HL-60 (cell line): ENCODE results near the gene B3GNT8.

Experiments
- DNase-seq, 2 experiments: peaks; one replicate each; pipeline ENCODE4 v3.0.0-alpha.2; 2010 to 2020; ENCODE audit warnings: low read depth in 1 of 2, low spot score in 1 of 2
- H3K27ac ChIP-seq: fragments of 250-450 bp; sonication (Bioruptor Pico); replicated peaks from 2 replicates; pipeline ENCODE4 v1.5.1; 2020; ENCODE audit warnings: mild to moderate bottlenecking, moderate library complexity
- H3K27me3 ChIP-seq: fragments of 250-450 bp; sonication (Bioruptor Pico); 2 replicates; pipeline ENCODE4 v1.5.1; 2021; ENCODE audit warnings: mild to moderate bottlenecking, moderate library complexity; ENCODE audit not compliant: insufficient read depth, poor library complexity, severe bottlenecking
- H3K4me3 ChIP-seq: replicated peaks from 2 replicates; pipeline ENCODE4 v1.5.1; 2011; ENCODE audit warnings: mild to moderate bottlenecking, control low read depth, low read length; ENCODE audit not compliant: insufficient read depth
- GABPA ChIP-seq: IDR thresholded peaks from 2 replicates; pipeline ENCODE4 v1.6.1; 2012; ENCODE audit warnings: low read depth
- POLR2AphosphoS5 ChIP-seq: IDR thresholded peaks from 2 replicates; pipeline ENCODE4 v1.6.1; 2012; ENCODE audit warnings: low read depth
- SPI1 ChIP-seq: IDR thresholded peaks from 2 replicates; pipeline ENCODE4 v1.6.1; 2012; ENCODE audit warnings: low read depth, mild to moderate bottlenecking, borderline replicate concordance
- TF ChIP-seq, protein P1 (sequence below): IDR thresholded peaks from one replicate; pipeline ENCODE4 v1.5.1; 2011; ENCODE audit warnings: low read length, control low read depth, inconsistent platforms; ENCODE audit not compliant: insufficient read depth
- TF ChIP-seq, protein P2 (sequence below): IDR thresholded peaks from 2 replicates; pipeline ENCODE4 v1.6.1; 2012; ENCODE audit warnings: low read depth; ENCODE audit not compliant: insufficient replicate concordance

Gene B3GNT8

DNA sequence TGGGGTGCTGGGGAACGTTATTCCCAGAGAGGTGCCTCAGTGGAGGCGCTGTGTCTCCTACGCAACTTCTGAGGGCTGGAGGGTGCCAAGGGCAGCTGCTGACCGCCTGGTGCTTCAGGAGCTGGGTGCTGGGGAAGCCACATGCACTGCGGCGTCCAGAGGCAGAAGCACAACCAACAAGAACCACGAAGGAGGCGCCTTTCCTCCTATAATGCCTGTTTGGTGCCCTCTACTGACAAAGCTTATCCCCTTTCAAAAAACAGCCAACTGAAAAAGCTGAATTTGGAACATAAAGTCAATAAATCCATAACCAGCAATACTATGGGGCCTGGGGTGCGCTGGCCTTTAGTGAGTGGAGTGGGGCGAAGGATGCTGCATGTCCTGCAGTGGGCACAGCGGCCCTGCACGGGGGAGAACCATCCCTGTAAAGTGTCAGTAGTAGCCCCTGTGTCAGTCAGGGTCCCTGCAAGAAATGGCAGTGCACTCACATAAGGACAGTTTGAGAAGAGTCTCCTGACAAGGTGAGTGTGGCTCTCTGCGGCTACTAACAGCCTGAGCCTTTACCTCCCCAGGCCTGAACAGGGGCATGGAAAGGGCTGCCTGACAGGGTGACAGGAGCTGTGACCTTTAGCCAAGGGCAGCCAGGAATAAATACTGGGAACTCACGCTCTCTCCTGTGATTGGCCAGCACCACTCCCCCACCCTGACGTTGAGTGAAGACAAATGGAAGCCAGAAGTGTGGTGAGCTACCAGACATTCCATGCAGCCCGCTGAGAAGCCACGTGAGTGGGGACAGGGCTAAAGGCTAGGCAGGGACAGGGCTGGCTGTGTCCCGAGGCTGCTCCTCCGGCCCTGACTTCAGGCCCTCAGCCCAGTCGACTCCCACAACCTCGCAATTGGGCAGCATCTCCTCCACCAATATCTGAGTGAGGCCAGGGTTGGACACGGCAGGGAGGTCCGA lies 4.5 kb upstream of the B3GNT8 start:
- H3K27ac ChIP-seq, result peak overlapping the region; percentile 46; the same call in 1 of the 2 replicates
- no peak overlapping the region for H3K4me3 ChIP-seq
- no peaks in the 10 kb centered on the region for H3K27me3 ChIP-seq
- TF ChIP-seq SPI1, result no peak
- TF ChIP-seq, protein P1, sequence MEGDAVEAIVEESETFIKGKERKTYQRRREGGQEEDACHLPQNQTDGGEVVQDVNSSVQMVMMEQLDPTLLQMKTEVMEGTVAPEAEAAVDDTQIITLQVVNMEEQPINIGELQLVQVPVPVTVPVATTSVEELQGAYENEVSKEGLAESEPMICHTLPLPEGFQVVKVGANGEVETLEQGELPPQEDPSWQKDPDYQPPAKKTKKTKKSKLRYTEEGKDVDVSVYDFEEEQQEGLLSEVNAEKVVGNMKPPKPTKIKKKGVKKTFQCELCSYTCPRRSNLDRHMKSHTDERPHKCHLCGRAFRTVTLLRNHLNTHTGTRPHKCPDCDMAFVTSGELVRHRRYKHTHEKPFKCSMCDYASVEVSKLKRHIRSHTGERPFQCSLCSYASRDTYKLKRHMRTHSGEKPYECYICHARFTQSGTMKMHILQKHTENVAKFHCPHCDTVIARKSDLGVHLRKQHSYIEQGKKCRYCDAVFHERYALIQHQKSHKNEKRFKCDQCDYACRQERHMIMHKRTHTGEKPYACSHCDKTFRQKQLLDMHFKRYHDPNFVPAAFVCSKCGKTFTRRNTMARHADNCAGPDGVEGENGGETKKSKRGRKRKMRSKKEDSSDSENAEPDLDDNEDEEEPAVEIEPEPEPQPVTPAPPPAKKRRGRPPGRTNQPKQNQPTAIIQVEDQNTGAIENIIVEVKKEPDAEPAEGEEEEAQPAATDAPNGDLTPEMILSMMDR, result peak; percentile 32
- DNase-seq, result peak in 1 of 2 experiments; percentile 80

- H3K4me3 ChIP-seq, result no peak overlapping the region
- H3K27ac ChIP-seq, result peak overlapping the region; percentile 46; the same call in 1 of the 2 replicates
- TF ChIP-seq, protein P1, result no peak
- TF ChIP-seq GABPA (no peak), POLR2AphosphoS5 (no peak), SPI1 (no peak)
- TF ChIP-seq, protein P2, sequence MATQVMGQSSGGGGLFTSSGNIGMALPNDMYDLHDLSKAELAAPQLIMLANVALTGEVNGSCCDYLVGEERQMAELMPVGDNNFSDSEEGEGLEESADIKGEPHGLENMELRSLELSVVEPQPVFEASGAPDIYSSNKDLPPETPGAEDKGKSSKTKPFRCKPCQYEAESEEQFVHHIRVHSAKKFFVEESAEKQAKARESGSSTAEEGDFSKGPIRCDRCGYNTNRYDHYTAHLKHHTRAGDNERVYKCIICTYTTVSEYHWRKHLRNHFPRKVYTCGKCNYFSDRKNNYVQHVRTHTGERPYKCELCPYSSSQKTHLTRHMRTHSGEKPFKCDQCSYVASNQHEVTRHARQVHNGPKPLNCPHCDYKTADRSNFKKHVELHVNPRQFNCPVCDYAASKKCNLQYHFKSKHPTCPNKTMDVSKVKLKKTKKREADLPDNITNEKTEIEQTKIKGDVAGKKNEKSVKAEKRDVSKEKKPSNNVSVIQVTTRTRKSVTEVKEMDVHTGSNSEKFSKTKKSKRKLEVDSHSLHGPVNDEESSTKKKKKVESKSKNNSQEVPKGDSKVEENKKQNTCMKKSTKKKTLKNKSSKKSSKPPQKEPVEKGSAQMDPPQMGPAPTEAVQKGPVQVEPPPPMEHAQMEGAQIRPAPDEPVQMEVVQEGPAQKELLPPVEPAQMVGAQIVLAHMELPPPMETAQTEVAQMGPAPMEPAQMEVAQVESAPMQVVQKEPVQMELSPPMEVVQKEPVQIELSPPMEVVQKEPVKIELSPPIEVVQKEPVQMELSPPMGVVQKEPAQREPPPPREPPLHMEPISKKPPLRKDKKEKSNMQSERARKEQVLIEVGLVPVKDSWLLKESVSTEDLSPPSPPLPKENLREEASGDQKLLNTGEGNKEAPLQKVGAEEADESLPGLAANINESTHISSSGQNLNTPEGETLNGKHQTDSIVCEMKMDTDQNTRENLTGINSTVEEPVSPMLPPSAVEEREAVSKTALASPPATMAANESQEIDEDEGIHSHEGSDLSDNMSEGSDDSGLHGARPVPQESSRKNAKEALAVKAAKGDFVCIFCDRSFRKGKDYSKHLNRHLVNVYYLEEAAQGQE, result no peak
- no peaks in the 10 kb centered on the region for H3K27me3 ChIP-seq
- DNase-seq, result no peak
These were observed 3.7 kb upstream of the B3GNT8 start for GRCh38 chr19:41430922-41431321.

DNA sequence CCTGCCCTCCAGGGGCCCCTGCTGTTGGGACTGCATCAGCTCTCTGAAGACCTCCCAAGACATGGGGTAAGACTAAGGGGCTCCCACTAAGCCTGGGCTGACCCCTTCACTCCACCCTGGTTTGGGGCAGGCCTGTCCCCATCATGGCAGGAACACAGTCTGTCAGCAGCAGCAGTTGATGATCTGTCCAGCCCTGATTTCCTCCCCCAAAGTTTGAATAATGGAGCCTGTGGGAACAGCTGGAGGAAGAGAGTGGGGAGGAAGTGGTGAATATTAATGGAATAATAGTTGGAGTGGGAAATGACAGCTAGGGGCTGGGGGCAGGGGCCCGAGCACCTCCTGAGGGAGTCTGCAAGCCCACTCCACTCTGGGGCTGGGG lies 1.3 kb upstream of the B3GNT8 start:
- H3K27ac ChIP-seq, result peak overlapping the region; percentile 86
- H3K4me3 ChIP-seq, result peak overlapping the region; percentile 76
- DNase-seq, result no peak
- no peaks in the 10 kb centered on the region for H3K27me3 ChIP-seq
- TF ChIP-seq SPI1, result peak; percentile 15; the same call in 1 of the 2 replicates
- TF ChIP-seq, protein P2, result no peak

DNA sequence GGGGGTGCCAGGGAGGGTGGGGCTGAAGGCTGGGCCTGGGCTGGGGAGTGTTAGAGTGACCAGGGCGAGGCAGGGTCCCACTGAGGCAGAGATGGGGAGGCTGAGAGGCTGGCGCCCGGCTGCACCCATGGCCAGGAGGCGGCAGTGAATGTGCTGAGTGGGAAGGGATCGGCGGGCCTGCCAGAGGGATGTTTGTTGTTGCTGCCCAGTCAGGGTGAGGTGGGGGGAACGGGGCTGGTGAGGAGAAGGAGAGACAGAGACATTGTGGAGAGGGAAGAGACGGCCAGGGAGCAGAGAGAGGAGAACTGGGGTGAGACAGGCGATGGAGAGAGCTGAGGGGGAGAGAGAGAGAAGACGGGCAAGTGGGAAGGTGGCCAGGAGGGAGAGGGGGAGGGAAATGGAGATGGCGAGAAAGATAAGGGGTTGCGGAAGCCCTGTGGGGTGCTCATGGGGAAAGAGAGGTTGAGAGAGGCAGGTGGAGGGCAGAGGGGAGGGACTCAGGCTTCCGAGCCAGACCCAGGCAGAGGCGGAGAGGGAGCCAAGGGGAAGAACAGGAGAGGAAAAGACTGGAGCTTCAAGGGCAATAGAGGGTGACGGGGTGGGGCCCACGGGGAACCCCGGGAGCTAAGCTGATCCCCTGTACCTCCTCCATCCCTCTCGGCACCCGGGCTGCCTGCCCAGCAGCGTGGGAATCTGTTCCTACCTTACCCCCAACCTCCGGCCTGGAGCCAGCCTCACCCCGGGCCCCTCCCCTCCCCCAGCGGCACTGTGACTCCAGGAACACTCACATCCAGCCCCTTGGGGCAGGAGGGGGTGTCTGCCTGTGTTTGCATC lies 690 bp upstream of the B3GNT8 start:
- DNase-seq, result peak; percentile 77 to 86
- H3K4me3 ChIP-seq, result peak overlapping the region; percentile 76
- peak overlapping the region; percentile 86 for H3K27ac ChIP-seq
- TF ChIP-seq GABPA (no peak), SPI1 (peak; percentile 26; the same call in 1 of the 2 replicates), POLR2AphosphoS5 (peak; percentile 61)
- TF ChIP-seq, protein P1, result no peak
- TF ChIP-seq, protein P2, result no peak
- no peaks in the 10 kb centered on the region for H3K27me3 ChIP-seq
